SK-N-SH (cell line): ENCODE results near the gene NR2C2. TPM values are rescaled to one million over a fixed set of nuclear protein-coding genes. Genes with fewer than 3 reads are reported as not detected.

Experiments
- CTCF ChIA-PET: fragments of 300-600, 350-600 bp; formaldehyde crosslinking; extraction: SDS; loops from one replicate; lab custom pipeline; 2021; lab: Yijun Ruan, JAX
- POLR2A ChIA-PET: fragments of 350-600 bp; sonication (Branson Sonifier 250); formaldehyde crosslinking; extraction: SDS; loops from one replicate; lab custom pipeline; 2020; ENCODE audit warnings: antibody characterized with exemption, inconsistent platforms; lab: Yijun Ruan, JAX
- DNase-seq: peaks from one replicate; pipeline ENCODE4 v3.0.0; 2012
- H2AFZ ChIP-seq: fragments of 200-600 bp; sonication (generic); 2 replicates; pipeline ENCODE4 v1.8.1; 2016; ENCODE audit warnings: antibody characterized with exemption, mild to moderate bottlenecking, low read depth
- H3F3A ChIP-seq: fragments of 200-600 bp; sonication (generic); replicated peaks from 2 replicates; pipeline ENCODE3; 2016; ENCODE audit warnings: antibody characterized with exemption, mild to moderate bottlenecking; ENCODE audit not compliant: insufficient read depth
- H3K27ac ChIP-seq, 2 experiments: fragments of 200-500 bp in 1 of 2; fragments of 200-600 bp in 1 of 2; sonication (Bioruptor generic) in 1 of 2; sonication (generic), shearing (Covaris generic) in 1 of 2; 2 replicates each; pipeline versions ENCODE4 v1.5.1 to v1.6.1; 2014 to 2016; ENCODE audit warnings: low read depth in 2 of 2, inconsistent platforms in 1 of 2, low read length in 1 of 2, mild to moderate bottlenecking in 1 of 2, mixed read lengths in 1 of 2
- H3K27me3 ChIP-seq: fragments of 200-600 bp; sonication (generic), shearing (Covaris generic); 2 replicates; pipeline ENCODE4 v1.6.1; 2016; ENCODE audit warnings: mixed run types; ENCODE audit not compliant: insufficient read depth
- H3K36me3 ChIP-seq, 2 experiments: fragments of 200-500 bp in 1 of 2; fragments of 200-600 bp in 1 of 2; sonication (Bioruptor generic) in 1 of 2; sonication (generic) in 1 of 2; replicated peaks in 1 of 2; 2 replicates each; pipeline versions ENCODE3 to v1.5.1; 2014 to 2016; ENCODE audit warnings: low read length in 1 of 2, mild to moderate bottlenecking in 1 of 2; ENCODE audit not compliant: insufficient read depth in 2 of 2, control insufficient read depth in 1 of 2
- H3K4me1 ChIP-seq, 2 experiments: fragments of 200-500 bp in 1 of 2; fragments of 200-600 bp in 1 of 2; sonication (Bioruptor generic) in 1 of 2; sonication (generic), shearing (Covaris generic) in 1 of 2; 2 replicates each; pipeline versions ENCODE4 v1.5.1 to v1.6.1; 2014 to 2016; ENCODE audit warnings: low read depth in 1 of 2, low read length in 1 of 2, mixed run types in 1 of 2; ENCODE audit not compliant: insufficient read depth in 2 of 2, control insufficient read depth in 1 of 2
- H3K4me2 ChIP-seq: fragments of 200-600 bp; sonication (generic), shearing (Covaris generic); 2 replicates; pipeline ENCODE4 v1.6.1; 2017; ENCODE audit warnings: mixed run types
- H3K4me3 ChIP-seq, 2 experiments: fragments of 200-500 bp in 1 of 2; fragments of 200-600 bp in 1 of 2; sonication (Bioruptor generic) in 1 of 2; sonication (generic), shearing (Covaris generic) in 1 of 2; 2 replicates each; pipeline versions ENCODE4 v1.5.1 to v1.8.1; 2014 to 2016; ENCODE audit warnings: low read depth in 2 of 2, inconsistent platforms in 1 of 2, low read length in 1 of 2, mild to moderate bottlenecking in 1 of 2, mixed read lengths in 1 of 2, moderate library complexity in 1 of 2
- H3K79me2 ChIP-seq: fragments of 200-600 bp; sonication (generic); 2 replicates; pipeline ENCODE4 v1.8.1; 2017; ENCODE audit warnings: mild to moderate bottlenecking; ENCODE audit not compliant: insufficient read depth
- H3K9ac ChIP-seq: fragments of 200-600 bp; sonication (generic); 2 replicates; pipeline ENCODE4 v1.6.1; 2017; ENCODE audit warnings: mixed run types
- H3K9me2 ChIP-seq: fragments of 200-600 bp; sonication (generic); 2 replicates; pipeline ENCODE4 v1.6.1; 2017; ENCODE audit warnings: mixed run types
- H3K9me3 ChIP-seq: fragments of 200-600 bp; sonication (generic); 2 replicates; pipeline ENCODE4 v1.6.1; 2017; ENCODE audit warnings: mixed run types, mild to moderate bottlenecking, moderate library complexity
- H4K20me1 ChIP-seq: fragments of 200-600 bp; sonication (generic); 2 replicates; pipeline ENCODE4 v1.6.1; 2017; ENCODE audit warnings: mild to moderate bottlenecking, mixed run types; ENCODE audit not compliant: insufficient read depth
- EP300 ChIP-seq, 2 experiments: IDR thresholded peaks; 2 replicates each; pipeline versions ENCODE4 v1.4.0 to v1.6.1; 2012; ENCODE audit warnings: borderline replicate concordance in 1 of 2, low read depth in 1 of 2, low read length in 1 of 2
- EZH2phosphoT487 ChIP-seq: fragments of 200-600 bp; sonication (generic); IDR thresholded peaks from 2 replicates; pipeline ENCODE4 v1.6.1; 2017; ENCODE audit warnings: low read depth, mixed run types, mild to moderate bottlenecking, antibody characterized with exemption, moderate library complexity, borderline replicate concordance
- FOSL2 ChIP-seq: IDR thresholded peaks from 2 replicates; pipeline ENCODE4 v1.4.0; 2012; ENCODE audit warnings: low read depth, mild to moderate bottlenecking, moderate library complexity, borderline replicate concordance
- GATA2 ChIP-seq: sonication (generic); formaldehyde crosslinking; IDR thresholded peaks from 2 replicates; pipeline ENCODE4 v1.5.0; 2020; ENCODE audit warnings: mild to moderate bottlenecking, missing genetic modification reagents
- JUND ChIP-seq: IDR thresholded peaks from 2 replicates; pipeline ENCODE4 v1.4.0; 2012
- NFIC ChIP-seq: IDR thresholded peaks from 2 replicates; pipeline ENCODE4 v1.4.0; 2012; ENCODE audit warnings: borderline replicate concordance
- PBX3 ChIP-seq: IDR thresholded peaks from 2 replicates; pipeline ENCODE4; 2012
- POLR2AphosphoS5 ChIP-seq: IDR thresholded peaks from 2 replicates; pipeline ENCODE4 v1.6.1; 2012; ENCODE audit warnings: low read depth, low read length
- RFX5 ChIP-seq: IDR thresholded peaks from 2 replicates; pipeline ENCODE4 v1.6.1; 2012; ENCODE audit warnings: mild to moderate bottlenecking, improper control_type of control experiment, low read length
- RXRA ChIP-seq: IDR thresholded peaks from 2 replicates; pipeline ENCODE4 v1.4.0; 2012; ENCODE audit warnings: low read depth, mild to moderate bottlenecking, borderline replicate concordance
- SIN3A ChIP-seq: IDR thresholded peaks from 2 replicates; pipeline ENCODE4 v1.6.1; 2012; ENCODE audit warnings: low read depth, mild to moderate bottlenecking, low read length, moderate library complexity, borderline replicate concordance
- SMC3 ChIP-seq: IDR thresholded peaks from 2 replicates; pipeline ENCODE4 v1.6.1; 2012; ENCODE audit warnings: low read depth, low read length, improper control_type of control experiment
- USF1 ChIP-seq: IDR thresholded peaks from 2 replicates; pipeline ENCODE4 v1.4.0; 2012; ENCODE audit warnings: low read depth, borderline replicate concordance
- USF2 ChIP-seq: fragments of 150-350 bp; IDR thresholded peaks from 2 replicates; pipeline ENCODE4 v1.6.1; 2017; ENCODE audit warnings: antibody characterized with exemption, low read length, low read depth, borderline replicate concordance
- YY1 ChIP-seq: IDR thresholded peaks from 2 replicates; pipeline ENCODE4 v1.4.0; 2012; ENCODE audit warnings: low read depth, mild to moderate bottlenecking
- ZBTB33 ChIP-seq: IDR thresholded peaks from 2 replicates; pipeline ENCODE4 v1.4.0; 2012; ENCODE audit warnings: low read depth, borderline replicate concordance
- WGBS: methylation state at CpG from one replicate; pipeline ENCODE4 v1.1.6; 2017; ENCODE audit warnings: low lambda C conversion rate; 5-methylcytosine and 5-hydroxymethylcytosine counted together
- polyA plus RNA-seq, 3 experiments: library from polyadenylated mRNA; depleted of rRNA; stranded (reverse); fragments of >200 nt; gene quantifications; 2 replicates each; pipeline ENCODE4 v1.2.3, GENCODE V29; 2012

NR2C2 gene
- polyA plus RNA-seq, 1 of the 3 experiments (the other 2 are of a cell fraction) = 13.1 TPM

GRCh38 chr3:15079091-15079490 is 131.7 kb downstream of the NR2C2 start:
- no peak for DNase-seq
- H3K4me3 ChIP-seq = no peak overlapping the region
- no peaks in the 10 kb centered on the region for H3K9me3 ChIP-seq
- H3K79me2 ChIP-seq = no peaks in the 10 kb centered on the region
- H3K4me1 ChIP-seq = no peaks in the 10 kb centered on the region
- H3K27me3 ChIP-seq = no peaks in the 10 kb centered on the region
- no peak overlapping the region for H2AFZ ChIP-seq
- no peak for TF ChIP-seq PBX3
- no peak for TF ChIP-seq ZBTB33
- TF ChIP-seq USF1 = no peak
- no peak for TF ChIP-seq JUND
- no peak for TF ChIP-seq RXRA
- no peak for TF ChIP-seq EZH2phosphoT487
- TF ChIP-seq SMC3 = no peak
- TF ChIP-seq SIN3A = no peak
- no peak for TF ChIP-seq YY1
- no peak for TF ChIP-seq RFX5
- TF ChIP-seq EP300 (IDR thresholded peaks at IDR 0.05; ENCODE audit: borderline replicate concordance in 1 of 2, low read depth in 1 of 2, low read length in 1 of 2) = no peak
- TF ChIP-seq USF2 = no peak
- no peak for TF ChIP-seq NFIC
- no peak for TF ChIP-seq GATA2 (CRISPR knock-in tag)
- no peak for TF ChIP-seq POLR2AphosphoS5
- TF ChIP-seq FOSL2 = no peak
- H3F3A ChIP-seq = no peaks in the 10 kb centered on the region
- no peak overlapping the region for H3K9ac ChIP-seq
- no peak overlapping the region for H3K27ac ChIP-seq
- ChIA-PET CTCF (interaction anchor here (1.4 kb wide), 1 partner anchor 39 kb away, joined by 5 read pairs; no protein-coding TSS in a partner anchor), POLR2A (no interaction called here)
- H3K4me2 ChIP-seq = no peak overlapping the region
- H4K20me1 ChIP-seq = no peaks in the 10 kb centered on the region
- no peaks in the 10 kb centered on the region for H3K9me2 ChIP-seq
- H3K36me3 ChIP-seq = peaks cover 49 to 87% of the 10 kb centered on the region in 2 experiments
- 86% methylated on average over 3 of the region's 3 CpGs for WGBS
